Activated CD4-positive, alpha-beta T cell treated with anti-CD3 and anti-CD28 coated beads, Interleukin-2, Interleukin-6, amounts not matched to agents 100 ng/mL and 50 ng/mL, durations not matched to agents 16 hours and 8 hours (primary cell): Measurements from ENCODE around the gene ADD3.
"Not testable (repeated sequence)": the region's sequence is repeated elsewhere in the genome, so short reads cannot be mapped to it uniquely, and the experiment has no call there.

Experiments
- DNase-seq: peaks from one replicate; pipeline ENCODE4 v3.0.0-alpha.2; 2020

Gene ADD3

DNA sequence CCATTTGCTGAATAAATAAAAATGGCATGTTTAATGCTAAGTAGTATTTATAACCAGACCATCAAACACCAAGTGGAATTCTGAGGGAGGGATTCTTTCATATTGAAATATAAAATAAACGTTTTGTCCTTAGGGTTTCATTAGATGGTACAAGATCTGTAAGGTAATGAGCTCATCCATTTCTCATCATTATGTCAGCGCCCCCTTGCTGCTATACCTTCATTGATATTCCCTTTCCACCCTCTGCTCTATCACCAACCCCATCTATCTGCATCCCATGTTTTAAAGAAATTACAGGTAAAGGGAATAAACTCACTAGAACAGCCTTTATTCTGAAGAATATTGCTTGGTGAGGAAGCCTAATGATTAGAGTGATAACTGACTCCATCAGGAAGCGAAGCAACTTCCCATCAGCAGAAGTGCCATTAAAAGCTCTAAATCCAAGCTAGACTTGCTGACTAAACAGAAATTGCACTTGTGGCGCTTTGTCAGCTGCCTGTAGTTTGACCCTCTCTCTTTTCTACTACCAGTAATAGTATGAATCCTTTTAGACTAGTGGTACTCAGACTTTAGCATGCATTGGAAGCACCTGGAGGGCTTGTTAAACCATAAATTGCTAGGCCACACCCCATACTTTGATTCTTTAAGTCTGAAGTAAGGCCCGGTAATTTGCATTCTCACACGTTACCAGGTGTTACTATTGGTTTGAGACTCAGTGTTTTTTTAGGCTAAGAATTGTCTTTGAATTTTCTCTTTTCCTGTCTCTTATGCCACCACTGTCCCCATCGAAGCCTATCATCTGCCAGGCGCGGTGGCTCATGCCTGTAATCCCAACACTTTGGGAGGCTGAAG, 27.5 kb downstream of the ADD3 start:
- peak; percentile 53 for DNase-seq

DNA sequence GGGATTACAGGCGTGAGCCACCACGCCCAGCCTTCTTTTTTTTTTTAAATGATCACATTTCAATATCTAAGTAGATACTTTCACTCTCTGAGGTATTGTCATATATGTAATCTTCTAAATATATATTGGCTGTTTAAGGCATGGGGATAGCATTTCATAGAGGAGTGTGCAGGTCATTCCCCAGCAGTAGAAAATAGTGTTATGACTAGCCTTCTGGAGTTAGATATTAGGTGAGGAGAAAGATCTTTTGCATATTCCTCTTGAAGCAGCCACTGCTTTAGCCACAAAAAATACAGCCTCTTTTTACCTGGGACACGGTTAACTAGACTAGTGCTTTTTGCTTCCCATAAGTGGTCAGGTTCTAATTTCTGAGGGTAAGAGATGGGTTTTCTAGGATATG, 28.9 kb downstream of the ADD3 start:
- no peak for DNase-seq

- DNase-seq: no peak
Observed at GRCh38 chr10:110039254-110039653, 31.5 kb downstream of the ADD3 start.

- DNase-seq: no peak
Observed at GRCh38 chr10:110040108-110040507, 32.3 kb downstream of the ADD3 start.

DNA sequence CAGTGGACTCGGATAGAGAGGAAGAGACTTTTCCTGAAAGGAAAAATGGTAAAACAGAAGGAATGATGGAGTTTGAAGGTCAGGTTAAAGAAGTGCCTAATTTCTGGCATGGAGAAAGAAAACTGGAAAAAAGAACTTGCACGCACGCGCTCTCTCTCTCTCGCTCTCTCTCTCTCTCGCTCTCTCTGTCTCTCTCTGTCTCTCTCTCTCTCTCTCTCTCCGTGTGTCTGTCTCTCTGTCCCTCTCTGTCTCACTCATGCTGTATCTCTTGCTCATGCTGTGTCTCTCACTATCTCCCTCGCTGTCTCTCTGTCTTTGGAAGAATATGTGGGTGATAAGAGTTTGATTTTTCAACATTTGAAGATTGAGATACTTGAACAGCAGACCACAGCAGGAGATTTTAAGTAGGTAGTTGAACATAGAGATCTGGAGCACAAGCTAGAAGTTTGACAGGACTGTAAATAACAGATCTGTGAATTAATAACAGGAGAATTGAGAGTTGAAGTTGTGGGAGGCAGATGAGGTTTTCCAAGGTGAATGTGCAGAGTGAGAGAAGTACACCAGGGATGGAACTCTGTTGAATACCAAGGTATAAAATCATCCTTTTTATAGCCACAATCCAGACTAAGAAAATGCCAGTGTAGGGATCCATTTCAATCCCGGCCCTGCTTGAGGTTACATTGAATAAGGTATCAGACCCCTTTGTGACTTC, 33.1 kb downstream of the ADD3 start:
- DNase-seq: no peak

GRCh38 chr10:110041479-110041829, 33.7 kb downstream of the ADD3 start:
- no peak for DNase-seq

GRCh38 chr10:110042181-110042580, 34.4 kb downstream of the ADD3 start:
- no peak for DNase-seq

- DNase-seq: no peak
Observed at GRCh38 chr10:110042891-110043290, 35.1 kb downstream of the ADD3 start.

DNA sequence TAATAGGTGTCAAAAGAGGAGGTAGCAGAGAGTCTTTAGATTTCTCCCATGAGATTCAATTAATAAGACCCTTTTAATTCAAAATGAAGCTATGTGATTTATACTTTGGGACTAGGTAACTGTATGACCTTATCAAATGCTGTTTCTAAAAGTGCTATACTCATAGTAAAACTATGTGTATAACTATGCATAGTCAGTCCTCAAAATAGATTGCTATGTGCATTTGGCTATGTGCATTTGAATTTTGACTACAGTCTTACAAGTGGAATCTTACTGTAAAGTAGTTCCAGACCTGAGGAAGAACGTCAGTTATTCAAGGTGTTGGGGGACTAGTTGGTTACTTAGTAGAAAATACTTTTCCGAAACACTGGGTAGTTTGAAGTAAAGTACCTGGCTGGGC, 36.9 kb downstream of the ADD3 start:
- no peak for DNase-seq

GRCh38 chr10:110045772-110046171, 38.0 kb downstream of the ADD3 start:
- DNase-seq: peak; percentile 31

- not testable (repeated sequence) for DNase-seq
Observed at GRCh38 chr10:110048145-110048544, 40.4 kb downstream of the ADD3 start.

DNA sequence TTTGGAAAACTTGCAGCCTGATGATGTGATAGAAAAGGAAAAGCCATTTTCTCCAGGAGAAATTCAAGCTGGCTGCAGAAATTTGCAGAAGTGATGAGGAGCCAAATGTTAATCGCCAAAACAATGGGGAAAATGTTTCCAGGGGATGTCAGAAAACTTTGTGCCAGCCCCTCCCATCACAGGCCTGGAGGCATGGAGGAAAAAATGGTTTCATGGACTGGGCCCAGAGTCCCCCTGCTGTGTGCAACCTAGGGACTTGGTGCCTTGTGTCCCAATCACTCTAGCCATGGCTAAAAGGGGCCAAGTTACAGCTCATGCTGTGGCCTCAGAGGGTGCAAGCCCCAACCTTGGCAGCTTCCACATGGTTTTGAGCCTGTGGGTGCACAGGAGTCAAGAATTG, 41.0 kb downstream of the ADD3 start:
- no peak for DNase-seq

- DNase-seq: not testable (repeated sequence)
Observed at GRCh38 chr10:110049889-110050591, 42.3 kb downstream of the ADD3 start.

- DNase-seq: no peak
Observed at GRCh38 chr10:110051487-110051886, 43.7 kb downstream of the ADD3 start.

GRCh38 chr10:110052916-110053315, 45.1 kb downstream of the ADD3 start:
- no peak for DNase-seq

DNA sequence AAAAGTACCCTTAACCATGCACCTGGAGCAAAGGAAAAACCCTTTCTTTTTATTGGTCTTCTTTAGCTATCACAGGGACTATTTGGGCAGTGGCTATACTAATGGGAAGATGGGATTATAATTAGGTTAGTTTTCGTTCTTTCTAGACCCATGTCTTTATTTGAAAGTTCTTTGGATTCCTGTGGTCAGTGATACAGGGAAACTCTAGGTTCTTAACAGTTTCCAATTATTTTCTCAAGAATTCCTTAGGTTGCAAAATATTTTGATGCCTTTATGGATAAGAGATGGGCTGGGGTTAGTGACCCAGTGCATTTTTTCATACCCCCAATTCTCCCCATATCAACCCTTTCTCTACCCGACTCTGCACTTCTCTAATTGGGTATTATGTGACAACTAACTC, 49.0 kb downstream of the ADD3 start:
- no peak for DNase-seq

GRCh38 chr10:110057456-110057855, 49.7 kb downstream of the ADD3 start:
- no peak for DNase-seq

DNA sequence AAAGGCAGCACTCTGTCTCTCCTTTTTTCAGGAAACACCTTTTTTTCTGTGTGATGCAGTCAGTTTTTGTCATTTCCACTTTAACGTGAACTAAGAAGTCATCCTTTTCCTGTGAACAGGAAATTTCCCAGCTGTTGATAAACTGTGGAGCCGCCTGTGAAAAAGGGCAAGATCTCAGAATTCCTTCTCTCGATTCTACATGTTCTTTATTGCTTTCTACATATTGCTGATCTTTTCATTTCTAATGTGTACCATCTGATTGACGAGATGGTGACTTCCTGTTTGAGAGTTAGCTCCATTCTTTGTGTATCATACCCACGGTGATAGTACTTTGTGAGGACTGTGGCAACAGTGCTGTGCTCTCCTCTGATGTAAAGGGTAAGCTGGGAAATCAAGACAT, 50.4 kb downstream of the ADD3 start:
- no peak for DNase-seq

- DNase-seq: no peak
Observed at GRCh38 chr10:110059925-110060324, 52.1 kb downstream of the ADD3 start.

DNA sequence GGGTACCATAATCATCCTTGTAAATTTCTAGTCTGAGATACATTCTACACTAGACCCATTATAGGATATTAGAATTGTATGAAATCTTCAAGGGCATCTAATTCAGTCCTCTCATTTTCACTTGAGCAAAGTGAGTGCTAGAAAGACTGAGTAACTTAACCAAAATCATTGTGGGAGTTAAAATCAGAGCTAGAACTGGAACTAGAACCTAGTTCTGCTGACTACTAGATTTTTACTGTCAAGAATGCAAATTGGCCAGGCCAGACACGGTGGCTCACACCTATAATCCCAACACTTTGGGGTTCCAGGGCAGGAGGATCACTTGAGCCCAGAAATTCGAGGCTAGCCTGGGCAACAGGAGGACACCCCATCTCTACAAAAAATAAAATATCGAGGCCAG, 53.9 kb downstream of the ADD3 start:
- no peak for DNase-seq

GRCh38 chr10:110065269-110065668, 57.5 kb downstream of the ADD3 start:
- DNase-seq: no peak

DNA sequence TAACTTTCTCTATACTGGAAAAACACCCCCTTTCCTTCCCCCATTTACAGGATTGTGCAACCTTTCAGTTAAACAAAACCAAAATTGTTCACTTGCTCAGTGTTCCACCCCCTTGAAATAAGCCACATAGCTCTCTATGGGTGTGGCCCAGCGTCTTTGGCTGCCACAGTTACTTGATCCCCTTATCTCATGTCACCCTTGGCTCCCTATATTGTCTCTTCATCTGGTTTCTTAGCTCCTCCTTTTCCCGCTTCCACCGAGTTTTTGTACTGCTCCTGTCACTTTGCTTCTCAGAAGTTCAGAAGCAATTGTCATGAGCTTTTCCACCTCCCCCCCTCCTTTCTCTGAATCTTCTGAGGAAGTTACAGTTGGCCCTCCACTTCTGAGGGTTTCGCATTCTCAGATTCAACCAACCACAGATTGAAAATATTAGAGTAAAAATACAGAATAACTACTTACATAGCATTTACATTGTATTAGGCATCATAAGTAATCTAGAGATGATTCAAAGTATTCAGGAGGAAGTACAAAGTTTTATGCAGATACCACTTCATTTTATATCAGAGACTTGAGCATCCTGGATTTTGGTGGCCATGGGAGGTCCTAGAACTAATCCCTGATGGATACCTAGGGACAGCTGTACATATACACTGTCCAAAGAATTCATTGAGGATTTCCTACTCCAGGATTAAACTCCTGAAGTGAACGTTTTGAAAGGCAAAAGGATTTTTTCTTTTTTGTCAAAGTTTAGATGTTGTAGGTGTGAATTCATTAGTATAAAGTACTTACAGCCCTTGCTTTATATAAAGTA, 60.4 kb downstream of the ADD3 start:
- peak; percentile 86 for DNase-seq

GRCh38 chr10:110068780-110069179, 61.0 kb downstream of the ADD3 start:
- DNase-seq: peak; percentile 49
